Heart left ventricle (tissue), 13 donors: Measurements from ENCODE around the gene ATG2B.

Source experiments
- POLR2A ChIP-seq, 2 donors: fragments of 450-650 bp; IDR thresholded peaks; one replicate each; pipeline ENCODE4 v1.6.1; 2017; ENCODE audit warnings: antibody characterized with exemption in 2 of 2, mild to moderate bottlenecking in 2 of 2, moderate library complexity in 2 of 2
- TF ChIP-seq, protein P1 (sequence below), 12 donors: fragments of 200-600 bp; sonication (generic) in 4 of 12; IDR thresholded peaks; one replicate each; pipeline versions ENCODE4 v1.5.0 to v1.8.0; 2018 to 2022; ENCODE audit warnings: antibody characterized with exemption in 12 of 12, mild to moderate bottlenecking in 5 of 12
- donor health status: ischemic (EF 13 %, LVEDD 7.1; RV severe dilation, severe dysfunction).
- donor health status: DM: no; HTN: yes; CAD: no.
- donor health status: DM: no; HTN: no; CAD: no.
- donor health status: ischemic (EF 25% LVEDD 6.9; RV normal size, moderate dysfunction).
- donor health status: ischemic (EF 25% LVEDD 5.7; RV mildly dilated, moderate dysfunction).
- donor health status: ischemic (EF 35%, LVEDD 5.7; RV mildly dilated, moderate dysfunction).
- donor health status: nonischemic (EF 11% LVEDD 7.7; RV severe dilation, severe dysfunction).
- donor health status: DM: yes; HTN: yes; CAD: no.
- donor health status: PGD.
- donor health status: ischemic (EF 29% LVEDD 5.4; RV normal size, mild dysfunction).
- donor health status: nonischemic (EF 23%, LVEDD 6.1; RV moderate dilation, normal function).

DNA sequence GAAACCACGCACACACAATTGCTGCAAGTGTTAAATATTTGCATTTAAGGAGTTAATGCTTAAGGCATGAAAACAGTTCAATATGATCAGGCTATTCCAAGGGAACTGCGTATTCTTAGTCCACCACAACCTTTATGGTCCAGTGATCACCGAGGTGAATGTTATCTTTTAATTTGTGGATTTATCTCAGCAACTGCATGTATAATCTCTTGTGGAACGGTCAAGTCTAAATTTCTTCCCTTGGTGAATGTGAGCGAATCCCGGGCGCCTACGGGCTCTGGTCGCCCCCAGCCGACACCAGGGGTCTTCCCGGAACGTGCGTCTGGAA, 27.8 kb upstream of the ATG2B start:
- TF ChIP-seq, protein P1, sequence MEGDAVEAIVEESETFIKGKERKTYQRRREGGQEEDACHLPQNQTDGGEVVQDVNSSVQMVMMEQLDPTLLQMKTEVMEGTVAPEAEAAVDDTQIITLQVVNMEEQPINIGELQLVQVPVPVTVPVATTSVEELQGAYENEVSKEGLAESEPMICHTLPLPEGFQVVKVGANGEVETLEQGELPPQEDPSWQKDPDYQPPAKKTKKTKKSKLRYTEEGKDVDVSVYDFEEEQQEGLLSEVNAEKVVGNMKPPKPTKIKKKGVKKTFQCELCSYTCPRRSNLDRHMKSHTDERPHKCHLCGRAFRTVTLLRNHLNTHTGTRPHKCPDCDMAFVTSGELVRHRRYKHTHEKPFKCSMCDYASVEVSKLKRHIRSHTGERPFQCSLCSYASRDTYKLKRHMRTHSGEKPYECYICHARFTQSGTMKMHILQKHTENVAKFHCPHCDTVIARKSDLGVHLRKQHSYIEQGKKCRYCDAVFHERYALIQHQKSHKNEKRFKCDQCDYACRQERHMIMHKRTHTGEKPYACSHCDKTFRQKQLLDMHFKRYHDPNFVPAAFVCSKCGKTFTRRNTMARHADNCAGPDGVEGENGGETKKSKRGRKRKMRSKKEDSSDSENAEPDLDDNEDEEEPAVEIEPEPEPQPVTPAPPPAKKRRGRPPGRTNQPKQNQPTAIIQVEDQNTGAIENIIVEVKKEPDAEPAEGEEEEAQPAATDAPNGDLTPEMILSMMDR (IDR thresholded peaks at IDR 0.05), result no peak
- TF ChIP-seq POLR2A (IDR thresholded peaks at IDR 0.05), result no peak
